ENCODE data around the gene CLSTN2. TPM values are rescaled to one million over a fixed set of nuclear protein-coding genes. Genes with fewer than 3 reads are reported as not detected.

Gene CLSTN2
- total and polyA plus RNA-seq, 2 of the 8 experiments (the other 6 are each of a cell fraction or from before 2014, with no cell fraction given) = 0.39 to 0.52 TPM

GRCh38 chr3:140223197-140223596, 288.2 kb downstream of the CLSTN2 start:
- H4K8ac ChIP-seq (ENCODE audit: extremely low read depth, insufficient read depth, low read length) = no peak overlapping the region
- H2BK12ac ChIP-seq (ENCODE audit: low read depth, low read length) = no peak overlapping the region
- H2BK5ac ChIP-seq (ENCODE audit: low read depth, low read length) = no peak overlapping the region
- no peak overlapping the region for H3K4me2 ChIP-seq (ENCODE audit: insufficient read depth in 1 of 2, low read depth in 2 of 2, low read length in 2 of 2)
- no peak overlapping the region for H2BK20ac ChIP-seq (ENCODE audit: low read length)
- H4K5ac ChIP-seq (ENCODE audit: insufficient read length, low read depth, low read length) = no peak overlapping the region
- WGBS, 2 experiments (ENCODE audit: extremely low coverage in 1 of 2, insufficient coverage in 1 of 2, insufficient read length in 1 of 2, insufficient replicate concordance in 2 of 2, low coverage in 1 of 2, low lambda C conversion rate in 2 of 2, missing lambda C conversion rate in 1 of 2) = 100% methylated on average over 4 of the region's 4 CpGs; no CpG with 5 or more reads in 1 of the 2 experiments
- no peaks in the 10 kb centered on the region for H3K27me3 ChIP-seq (replicated peaks in 1 of 4; ENCODE audit: control insufficient read depth in 3 of 4, extremely low read depth in 1 of 4, insufficient read depth in 3 of 4, low read length in 3 of 4)
- no peak overlapping the region for H2AFZ ChIP-seq (ENCODE audit: low read length)
- H3K4me3 ChIP-seq (ENCODE audit: extremely low read depth in 1 of 4, insufficient read depth in 2 of 4, low read depth in 3 of 4, low read length in 4 of 4) = no peak overlapping the region
- POLR2A ChIA-PET (ENCODE audit: partially characterized antibody) = no interaction called here
- H3K18ac ChIP-seq (ENCODE audit: extremely low read depth, low read length) = no peak overlapping the region
- H2BK120ac ChIP-seq (replicated peaks; ENCODE audit: low read depth, low read length) = no peak overlapping the region
- no peak for TF ChIP-seq BACH1 (IDR thresholded peaks at IDR 0.05; ENCODE audit: low read length)
- no peak for TF ChIP-seq RNF2 (IDR thresholded peaks at IDR 0.05; ENCODE audit: borderline replicate concordance, low read depth, low read length, missing control alignments, poor library complexity, severe bottlenecking)
- no peak for TF ChIP-seq RFX5 (IDR thresholded peaks at IDR 0.05; ENCODE audit: borderline replicate concordance, low read depth, low read length)
- no peak for TF ChIP-seq POU5F1 (IDR thresholded peaks at IDR 0.05; ENCODE audit: low read depth, low read length)
- TF ChIP-seq PHF8 (conservative IDR thresholded peaks at IDR 0.05; ENCODE audit: low read depth, low read length) = no peak
- H3K23me2 ChIP-seq (ENCODE audit: low read depth, low read length) = no peaks in the 10 kb centered on the region
- no peak overlapping the region for H3K56ac ChIP-seq (replicated peaks; ENCODE audit: insufficient read length, low read depth, low read length)
- no peaks in the 10 kb centered on the region for H3K79me1 ChIP-seq (ENCODE audit: low read depth, low read length)
- peaks cover 0 to 3% (median 0%) of the 10 kb centered on the region in 4 experiments; a peak in 1 of 7 replicates for H3K4me1 ChIP-seq (replicated peaks in 1 of 4; ENCODE audit: control insufficient read depth in 3 of 4, insufficient read depth in 4 of 4, low read length in 3 of 4)
- H3K9ac ChIP-seq (replicated peaks in 1 of 4; ENCODE audit: extremely low read depth in 1 of 4, low read depth in 3 of 4, low read length in 3 of 4) = no peak overlapping the region
- no peak overlapping the region for H2AK5ac ChIP-seq (ENCODE audit: low read depth, low read length)
- CTCF ChIA-PET (ENCODE audit: partially characterized antibody) = interaction anchor here (1.3 kb wide), 1 partner anchor 94 kb away, joined by 5 read pairs; no protein-coding TSS in a partner anchor
- no peak overlapping the region for H3K23ac ChIP-seq (ENCODE audit: insufficient read length)
- DNase-seq (ENCODE audit: low read depth in 1 of 2, low spot score in 2 of 2) (no peak), FAIRE-seq (no peak)
- H3K4ac ChIP-seq (replicated peaks; ENCODE audit: insufficient read length, low read depth, low read length) = no peak overlapping the region
- no peaks in the 10 kb centered on the region for H4K20me1 ChIP-seq (replicated peaks in 1 of 2; ENCODE audit: control insufficient read depth in 1 of 2, insufficient read depth in 2 of 2, low read length in 2 of 2)
- no peak overlapping the region for H3K14ac ChIP-seq (ENCODE audit: insufficient read length)
- no peak overlapping the region for H4K91ac ChIP-seq (replicated peaks; ENCODE audit: insufficient read length, low read length)
- H3K9me3 ChIP-seq (ENCODE audit: insufficient read depth in 2 of 2, low read depth in 1 of 2, low read length in 1 of 2) = 0 out of 4 replicates have a peak, but pooled peaks cover under 1 to 4% of the 10 kb centered on the region in 2 experiments
- H3K36me3 ChIP-seq (ENCODE audit: control insufficient read depth in 2 of 4, insufficient read depth in 4 of 4, low read length in 3 of 4) = no peaks in the 10 kb centered on the region
- H3K27ac ChIP-seq (ENCODE audit: low read depth, low read length) = no peak overlapping the region
- H3K79me2 ChIP-seq (ENCODE audit: control insufficient read depth in 1 of 2, insufficient read depth in 2 of 2, low read length in 2 of 2) = no peaks in the 10 kb centered on the region
- no peak overlapping the region for H2BK15ac ChIP-seq (ENCODE audit: low read length)

Data from H1 (cell line).